SK-N-SH treated with all-trans-retinoic acid at 6 μM for 48 hours (cell line): ENCODE data around the gene MOGAT3.
A peak's percentile ranks its signal among the peaks of the same experiment; 100 is the strongest.

Experiments used
- ATAC-seq: fragments of 200-7000 bp; cut with Tn5 transposase; 3 replicates; pipeline ENCODE4 v1.9.1; 2020; ENCODE audit warnings: mild to moderate bottlenecking, moderate library complexity
- ARNTL ChIP-seq: fragments of 450-650 bp; formaldehyde crosslinking; IDR thresholded peaks from 2 replicates; pipeline ENCODE4 v1.5.0; 2020; ENCODE audit warnings: low read depth, mild to moderate bottlenecking, moderate library complexity, borderline replicate concordance
- BACH2 ChIP-seq: fragments of 250-450 bp; sonication (Bioruptor Pico); IDR thresholded peaks from 2 replicates; pipeline ENCODE4 v1.9.0; 2021; ENCODE audit warnings: mild to moderate bottlenecking, borderline replicate concordance
- CREB5 ChIP-seq: fragments of 250-450 bp; sonication (Bioruptor Pico); IDR thresholded peaks from 2 replicates; pipeline ENCODE4 v1.5.1; 2020; ENCODE audit warnings: low read depth, mild to moderate bottlenecking, moderate library complexity
- CSDC2 ChIP-seq: fragments of 250-450 bp; sonication (Bioruptor Pico); IDR thresholded peaks from 2 replicates; pipeline ENCODE4 v1.5.0; 2020; ENCODE audit warnings: mild to moderate bottlenecking, moderate library complexity
- CSRNP3 ChIP-seq: fragments of 250-450 bp; sonication (Bioruptor Pico); IDR thresholded peaks from 2 replicates; pipeline ENCODE4 v1.5.1; 2021; ENCODE audit warnings: mild to moderate bottlenecking, moderate library complexity
- ESRRG ChIP-seq: fragments of 250-450 bp; sonication (Bioruptor Pico); IDR thresholded peaks from 2 replicates; pipeline ENCODE4 v1.6.1; 2021; ENCODE audit warnings: mild to moderate bottlenecking
- GLIS3 ChIP-seq: fragments of 250-450 bp; sonication (Bioruptor Pico); IDR thresholded peaks from 2 replicates; pipeline ENCODE4 v1.5.0; 2020; ENCODE audit warnings: mild to moderate bottlenecking, moderate library complexity
- ISL1 ChIP-seq: fragments of 250-450 bp; sonication (Bioruptor Pico); IDR thresholded peaks from 2 replicates; pipeline ENCODE4 v2.1.2; 2022; ENCODE audit warnings: mild to moderate bottlenecking, moderate library complexity
- PATZ1 ChIP-seq: fragments of 250-450 bp; sonication (Bioruptor Pico); IDR thresholded peaks from 2 replicates; pipeline ENCODE4 v1.8.0; 2020; ENCODE audit warnings: mild to moderate bottlenecking, moderate library complexity, borderline replicate concordance
- POU6F1 ChIP-seq: fragments of 250-450 bp; sonication (Bioruptor Pico); IDR thresholded peaks from 2 replicates; pipeline ENCODE4 v1.8.0; 2021; ENCODE audit warnings: low read depth, mild to moderate bottlenecking, moderate library complexity, borderline replicate concordance
- PPARA ChIP-seq: fragments of 250-450 bp; sonication (Bioruptor Pico); IDR thresholded peaks from 2 replicates; pipeline ENCODE4 v1.5.0; 2020; ENCODE audit warnings: mild to moderate bottlenecking, borderline replicate concordance
- SNAI2 ChIP-seq: fragments of 250-450 bp; sonication (Bioruptor Pico); IDR thresholded peaks from 2 replicates; pipeline ENCODE4 v1.5.0; 2020; ENCODE audit warnings: mild to moderate bottlenecking, moderate library complexity
- TCF4 ChIP-seq: fragments of 250-450 bp; sonication (Bioruptor Pico); IDR thresholded peaks from 2 replicates; pipeline ENCODE4 v1.8.0; 2021; ENCODE audit warnings: mild to moderate bottlenecking, moderate library complexity, borderline replicate concordance
- TOX ChIP-seq: fragments of 250-450 bp; sonication (Bioruptor Pico); IDR thresholded peaks from 2 replicates; pipeline ENCODE4 v1.8.0; 2021; ENCODE audit warnings: mild to moderate bottlenecking, moderate library complexity, borderline replicate concordance
- ZFP3 ChIP-seq: fragments of 250-450 bp; sonication (Bioruptor Pico); IDR thresholded peaks from 2 replicates; pipeline ENCODE4 v1.5.0; 2020; ENCODE audit warnings: mild to moderate bottlenecking, moderate library complexity
- ZNF565 ChIP-seq: fragments of 450-650 bp; formaldehyde crosslinking; conservative IDR thresholded peaks from 2 replicates; pipeline ENCODE4 v1.5.0; 2020; ENCODE audit warnings: low read depth, mild to moderate bottlenecking, moderate library complexity
- ZNF70 ChIP-seq: fragments of 450-650 bp; formaldehyde crosslinking; IDR thresholded peaks from 2 replicates; pipeline ENCODE4 v1.5.0; 2020; ENCODE audit warnings: mild to moderate bottlenecking, moderate library complexity
- ZNF8 ChIP-seq: fragments of 450-650 bp; formaldehyde crosslinking; IDR thresholded peaks from 2 replicates; pipeline ENCODE4 v1.5.0; 2020; ENCODE audit warnings: mild to moderate bottlenecking, moderate library complexity

The MOGAT3 gene

GRCh38 chr7:101234636-101235035, 33.8 kb upstream of the MOGAT3 start (continued):
- no peak for TF ChIP-seq ZFP3 (CRISPR knock-in tag)
- no peak for TF ChIP-seq PPARA
- TF ChIP-seq TCF4 (CRISPR knock-in tag), result no peak
- TF ChIP-seq TOX, result no peak
- TF ChIP-seq CSRNP3 (CRISPR knock-in tag), result no peak
- TF ChIP-seq SNAI2 (CRISPR knock-in tag), result no peak
- TF ChIP-seq BACH2 (CRISPR knock-in tag), result no peak
- no peak for TF ChIP-seq CREB5
- no peak for TF ChIP-seq ISL1 (CRISPR knock-in tag)

GRCh38 chr7:101233907-101234547, 33.2 kb upstream of the MOGAT3 start:
- ATAC-seq, result no peak
- no peak for TF ChIP-seq TCF4 (CRISPR knock-in tag)
- TF ChIP-seq CREB5, result no peak
- no peak for TF ChIP-seq BACH2 (CRISPR knock-in tag)
- TF ChIP-seq POU6F1 (CRISPR knock-in tag), result no peak
- TF ChIP-seq TOX, result no peak
- no peak for TF ChIP-seq ZNF8 (CRISPR knock-in tag)
- TF ChIP-seq ZNF70 (CRISPR knock-in tag), result no peak
- TF ChIP-seq GLIS3 (CRISPR knock-in tag), result no peak
- TF ChIP-seq ARNTL (CRISPR knock-in tag), result no peak
- TF ChIP-seq ISL1 (CRISPR knock-in tag), result no peak

- TF ChIP-seq CSRNP3 (CRISPR knock-in tag) (no peak), CSDC2 (CRISPR knock-in tag) (no peak), ZNF565 (CRISPR knock-in tag) (no peak), PATZ1 (CRISPR knock-in tag) (no peak), ESRRG (CRISPR knock-in tag) (no peak), ARNTL (CRISPR knock-in tag) (no peak)
- ATAC-seq, result peak; percentile 4; the same call in 1 of the 3 replicates
Measured at GRCh38 chr7:101232141-101232850, 31.5 kb upstream of the MOGAT3 start.
